ENCODE measurements around the gene BRICD5. TPM values are rescaled to one million over a fixed set of nuclear protein-coding genes. Genes with fewer than 3 reads are reported as not detected.

The BRICD5 gene
- total RNA-seq, 1 experiment from 2014 or later, result 18.6 TPM

DNA sequence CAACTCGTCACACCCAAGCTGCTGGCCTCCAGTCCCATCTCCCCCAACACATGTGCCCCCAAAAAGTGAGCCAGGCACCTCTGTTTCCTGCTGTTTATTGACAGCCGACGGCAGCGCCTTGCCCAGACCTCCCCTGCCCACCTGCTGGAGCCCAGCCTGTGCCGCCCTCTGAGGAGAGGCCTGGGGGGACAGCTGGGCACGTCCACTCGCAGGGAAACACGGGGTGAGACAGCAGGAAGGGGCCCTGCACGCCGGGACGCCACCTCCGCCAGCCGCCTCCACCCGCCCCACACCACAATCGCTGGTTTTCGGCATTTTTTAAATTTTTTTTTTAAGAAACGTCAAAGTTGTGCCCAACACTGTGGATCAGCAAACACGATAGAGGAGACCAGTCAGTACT, 33.6 kb downstream of the BRICD5 start:
- no peak overlapping the region for H3K27ac ChIP-seq (ENCODE audit: low read depth, low read length, poor library complexity, severe bottlenecking)
- H3K27me3 ChIP-seq (replicated peaks; ENCODE audit: insufficient read depth, low read depth, low read length, poor library complexity), result no peaks in the 10 kb centered on the region
- no peak for DNase-seq (ENCODE audit: low spot score)
- POLR2A ChIA-PET (ENCODE audit: low non-redundant PET), result no interaction called here
- CTCF ChIA-PET, result no interaction called here
- H3K36me3 ChIP-seq (ENCODE audit: insufficient read depth, low read length, poor library complexity, severe bottlenecking), result peaks cover 29% of the 10 kb centered on the region
- H3K4me1 ChIP-seq (ENCODE audit: insufficient read depth, low read length, poor library complexity, severe bottlenecking), result no peaks in the 10 kb centered on the region
- no peaks in the 10 kb centered on the region for H3K9me3 ChIP-seq (ENCODE audit: low read depth, low read length, poor library complexity, severe bottlenecking)
- no peak overlapping the region for H3K4me3 ChIP-seq (ENCODE audit: low read depth, low read length, poor library complexity, severe bottlenecking)
- intact Hi-C loops (cut with micrococcal nuclease; ENCODE audit: unreplicated experiment), result no loop called here
- BruUV-seq (replicated peaks), result no TSS peak
- no peak for TF ChIP-seq EZH2 (IDR thresholded peaks at IDR 0.05; ENCODE audit: borderline replicate concordance, low read depth, low read length, poor library complexity, severe bottlenecking)
- TF ChIP-seq, protein P1, sequence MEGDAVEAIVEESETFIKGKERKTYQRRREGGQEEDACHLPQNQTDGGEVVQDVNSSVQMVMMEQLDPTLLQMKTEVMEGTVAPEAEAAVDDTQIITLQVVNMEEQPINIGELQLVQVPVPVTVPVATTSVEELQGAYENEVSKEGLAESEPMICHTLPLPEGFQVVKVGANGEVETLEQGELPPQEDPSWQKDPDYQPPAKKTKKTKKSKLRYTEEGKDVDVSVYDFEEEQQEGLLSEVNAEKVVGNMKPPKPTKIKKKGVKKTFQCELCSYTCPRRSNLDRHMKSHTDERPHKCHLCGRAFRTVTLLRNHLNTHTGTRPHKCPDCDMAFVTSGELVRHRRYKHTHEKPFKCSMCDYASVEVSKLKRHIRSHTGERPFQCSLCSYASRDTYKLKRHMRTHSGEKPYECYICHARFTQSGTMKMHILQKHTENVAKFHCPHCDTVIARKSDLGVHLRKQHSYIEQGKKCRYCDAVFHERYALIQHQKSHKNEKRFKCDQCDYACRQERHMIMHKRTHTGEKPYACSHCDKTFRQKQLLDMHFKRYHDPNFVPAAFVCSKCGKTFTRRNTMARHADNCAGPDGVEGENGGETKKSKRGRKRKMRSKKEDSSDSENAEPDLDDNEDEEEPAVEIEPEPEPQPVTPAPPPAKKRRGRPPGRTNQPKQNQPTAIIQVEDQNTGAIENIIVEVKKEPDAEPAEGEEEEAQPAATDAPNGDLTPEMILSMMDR (conservative IDR thresholded peaks at IDR 0.05; ENCODE audit: low read depth, low read length), result no peak

DNA sequence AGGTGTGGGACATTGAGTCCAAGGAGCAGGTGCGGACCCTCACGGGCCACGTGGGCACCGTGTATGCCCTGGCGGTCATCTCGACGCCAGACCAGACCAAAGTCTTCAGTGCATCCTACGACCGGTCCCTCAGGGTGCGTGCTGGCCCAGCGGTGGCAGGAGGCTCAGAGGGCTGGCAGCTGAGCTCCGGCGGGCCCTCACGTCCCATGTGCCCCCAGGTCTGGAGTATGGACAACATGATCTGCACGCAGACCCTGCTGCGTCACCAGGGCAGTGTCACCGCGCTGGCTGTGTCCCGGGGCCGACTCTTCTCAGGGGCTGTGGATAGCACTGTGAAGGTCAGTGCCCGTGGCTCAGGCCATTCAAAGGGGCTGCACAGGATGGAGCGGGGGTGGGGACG, 34.6 kb downstream of the BRICD5 start:
- TF ChIP-seq EZH2 (IDR thresholded peaks at IDR 0.05; ENCODE audit: borderline replicate concordance, low read depth, low read length, poor library complexity, severe bottlenecking), result no peak
- TF ChIP-seq, protein P1 (conservative IDR thresholded peaks at IDR 0.05; ENCODE audit: low read depth, low read length), result no peak
- Histone ChIP-seq H3K4me1 (ENCODE audit: insufficient read depth, low read length, poor library complexity, severe bottlenecking) (no peaks in the 10 kb centered on the region), H3K27ac (ENCODE audit: low read depth, low read length, poor library complexity, severe bottlenecking) (no peak overlapping the region), H3K9me3 (ENCODE audit: low read depth, low read length, poor library complexity, severe bottlenecking) (no peaks in the 10 kb centered on the region), H3K4me3 (ENCODE audit: low read depth, low read length, poor library complexity, severe bottlenecking) (no peak overlapping the region), H3K27me3 (replicated peaks; ENCODE audit: insufficient read depth, low read depth, low read length, poor library complexity) (no peaks in the 10 kb centered on the region), H3K36me3 (ENCODE audit: insufficient read depth, low read length, poor library complexity, severe bottlenecking) (peaks cover 29% of the 10 kb centered on the region)
- BruUV-seq (replicated peaks), result no TSS peak
- DNase-seq (ENCODE audit: low spot score), result no peak
- ChIA-PET POLR2A (ENCODE audit: low non-redundant PET) (no interaction called here), CTCF (no interaction called here)
- intact Hi-C loops (cut with micrococcal nuclease; ENCODE audit: unreplicated experiment), result no loop called here

DNA sequence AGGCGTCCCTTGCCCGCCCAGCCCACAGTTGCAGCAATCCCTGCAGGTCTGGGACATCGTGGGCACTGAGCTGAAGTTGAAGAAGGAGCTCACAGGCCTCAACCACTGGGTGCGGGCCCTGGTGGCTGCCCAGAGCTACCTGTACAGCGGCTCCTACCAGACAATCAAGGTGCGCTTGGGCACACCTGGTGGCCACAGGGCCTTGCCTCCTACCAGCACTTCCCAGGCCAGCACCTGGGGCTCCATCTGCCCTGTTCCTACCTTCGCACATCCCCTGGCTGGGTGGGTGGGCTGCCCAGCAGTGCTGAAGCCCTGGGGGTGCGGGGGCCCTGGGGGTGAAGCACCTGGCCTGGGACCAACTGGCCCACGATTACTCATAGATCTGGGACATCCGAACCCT, 35.2 kb downstream of the BRICD5 start:
- CTCF ChIA-PET, result no interaction called here

More for the DNA sequence above, 35.2 kb downstream of the BRICD5 start:
- H3K4me1 ChIP-seq (ENCODE audit: insufficient read depth, low read length, poor library complexity, severe bottlenecking), result no peaks in the 10 kb centered on the region
- intact Hi-C loops (cut with micrococcal nuclease; ENCODE audit: unreplicated experiment), result no loop called here
- DNase-seq (ENCODE audit: low spot score), result no peak
- peaks cover 29% of the 10 kb centered on the region for H3K36me3 ChIP-seq (ENCODE audit: insufficient read depth, low read length, poor library complexity, severe bottlenecking)
- no peak for TF ChIP-seq EZH2 (IDR thresholded peaks at IDR 0.05; ENCODE audit: borderline replicate concordance, low read depth, low read length, poor library complexity, severe bottlenecking)
- TF ChIP-seq, protein P1 (conservative IDR thresholded peaks at IDR 0.05; ENCODE audit: low read depth, low read length), result no peak
- POLR2A ChIA-PET (ENCODE audit: low non-redundant PET), result no interaction called here
- no TSS peak for BruUV-seq (replicated peaks)
- no peak overlapping the region for H3K27ac ChIP-seq (ENCODE audit: low read depth, low read length, poor library complexity, severe bottlenecking)
- H3K27me3 ChIP-seq (replicated peaks; ENCODE audit: insufficient read depth, low read depth, low read length, poor library complexity), result no peaks in the 10 kb centered on the region
- no peaks in the 10 kb centered on the region for H3K9me3 ChIP-seq (ENCODE audit: low read depth, low read length, poor library complexity, severe bottlenecking)
- H3K4me3 ChIP-seq (ENCODE audit: low read depth, low read length, poor library complexity, severe bottlenecking), result no peak overlapping the region
